ENCODE data around the gene MVB12B.

MVB12B gene

DNA sequence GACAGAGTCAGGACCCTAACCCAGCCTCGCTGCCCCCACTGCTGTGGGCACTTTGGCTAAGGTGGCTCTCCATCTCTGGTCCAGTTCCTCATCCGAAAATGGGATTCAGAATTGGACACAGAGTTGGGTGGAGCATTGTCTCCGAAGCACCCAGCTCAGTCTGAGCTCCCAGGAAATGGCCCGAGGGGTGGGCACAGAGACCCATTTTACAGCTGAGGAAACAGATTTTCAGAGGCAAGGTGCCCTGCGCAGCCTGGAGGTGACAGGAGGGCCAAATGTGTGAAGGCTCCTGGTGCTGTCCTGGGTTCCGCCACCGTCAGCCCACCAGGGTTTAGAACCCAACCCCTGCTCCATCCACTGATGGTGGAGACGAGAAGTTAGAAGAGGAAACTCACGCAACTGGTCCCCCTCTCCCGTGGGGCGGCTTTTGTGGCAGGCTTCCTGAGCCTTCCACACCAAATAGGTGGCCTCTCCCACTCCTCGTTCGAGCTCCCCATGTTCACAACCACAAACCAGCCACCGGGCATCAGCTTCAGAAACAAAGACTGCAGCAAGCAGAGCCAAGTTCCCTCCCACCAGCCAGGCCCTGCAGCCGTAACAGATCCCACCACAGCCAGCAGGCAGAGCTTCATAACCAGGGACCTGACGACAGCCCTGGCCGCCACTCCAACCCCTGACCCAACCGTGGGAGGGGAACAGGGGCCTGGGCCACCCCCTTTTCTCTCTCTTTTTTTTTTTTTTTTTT is 196.2 kb downstream of the MVB12B start:
- TF ChIP-seq EP300 (IDR thresholded peaks at IDR 0.05; ENCODE audit: borderline replicate concordance) (no peak), ZBTB7A (IDR thresholded peaks at IDR 0.05; ENCODE audit: low read depth) (no peak), TEAD4 (IDR thresholded peaks at IDR 0.05) (no peak), CEBPB (IDR thresholded peaks at IDR 0.05) (no peak), NFIC (IDR thresholded peaks at IDR 0.05) (no peak)
- TF ChIP-seq, protein P1, sequence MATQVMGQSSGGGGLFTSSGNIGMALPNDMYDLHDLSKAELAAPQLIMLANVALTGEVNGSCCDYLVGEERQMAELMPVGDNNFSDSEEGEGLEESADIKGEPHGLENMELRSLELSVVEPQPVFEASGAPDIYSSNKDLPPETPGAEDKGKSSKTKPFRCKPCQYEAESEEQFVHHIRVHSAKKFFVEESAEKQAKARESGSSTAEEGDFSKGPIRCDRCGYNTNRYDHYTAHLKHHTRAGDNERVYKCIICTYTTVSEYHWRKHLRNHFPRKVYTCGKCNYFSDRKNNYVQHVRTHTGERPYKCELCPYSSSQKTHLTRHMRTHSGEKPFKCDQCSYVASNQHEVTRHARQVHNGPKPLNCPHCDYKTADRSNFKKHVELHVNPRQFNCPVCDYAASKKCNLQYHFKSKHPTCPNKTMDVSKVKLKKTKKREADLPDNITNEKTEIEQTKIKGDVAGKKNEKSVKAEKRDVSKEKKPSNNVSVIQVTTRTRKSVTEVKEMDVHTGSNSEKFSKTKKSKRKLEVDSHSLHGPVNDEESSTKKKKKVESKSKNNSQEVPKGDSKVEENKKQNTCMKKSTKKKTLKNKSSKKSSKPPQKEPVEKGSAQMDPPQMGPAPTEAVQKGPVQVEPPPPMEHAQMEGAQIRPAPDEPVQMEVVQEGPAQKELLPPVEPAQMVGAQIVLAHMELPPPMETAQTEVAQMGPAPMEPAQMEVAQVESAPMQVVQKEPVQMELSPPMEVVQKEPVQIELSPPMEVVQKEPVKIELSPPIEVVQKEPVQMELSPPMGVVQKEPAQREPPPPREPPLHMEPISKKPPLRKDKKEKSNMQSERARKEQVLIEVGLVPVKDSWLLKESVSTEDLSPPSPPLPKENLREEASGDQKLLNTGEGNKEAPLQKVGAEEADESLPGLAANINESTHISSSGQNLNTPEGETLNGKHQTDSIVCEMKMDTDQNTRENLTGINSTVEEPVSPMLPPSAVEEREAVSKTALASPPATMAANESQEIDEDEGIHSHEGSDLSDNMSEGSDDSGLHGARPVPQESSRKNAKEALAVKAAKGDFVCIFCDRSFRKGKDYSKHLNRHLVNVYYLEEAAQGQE (IDR thresholded peaks at IDR 0.05; ENCODE audit: low read depth), result no peak
- TF ChIP-seq, protein P2, sequence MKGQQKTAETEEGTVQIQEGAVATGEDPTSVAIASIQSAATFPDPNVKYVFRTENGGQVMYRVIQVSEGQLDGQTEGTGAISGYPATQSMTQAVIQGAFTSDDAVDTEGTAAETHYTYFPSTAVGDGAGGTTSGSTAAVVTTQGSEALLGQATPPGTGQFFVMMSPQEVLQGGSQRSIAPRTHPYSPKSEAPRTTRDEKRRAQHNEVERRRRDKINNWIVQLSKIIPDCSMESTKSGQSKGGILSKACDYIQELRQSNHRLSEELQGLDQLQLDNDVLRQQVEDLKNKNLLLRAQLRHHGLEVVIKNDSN (IDR thresholded peaks at IDR 0.05), result no peak
- TF ChIP-seq, protein P3, sequence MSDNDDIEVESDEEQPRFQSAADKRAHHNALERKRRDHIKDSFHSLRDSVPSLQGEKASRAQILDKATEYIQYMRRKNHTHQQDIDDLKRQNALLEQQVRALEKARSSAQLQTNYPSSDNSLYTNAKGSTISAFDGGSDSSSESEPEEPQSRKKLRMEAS (IDR thresholded peaks at IDR 0.05), result no peak

DNA sequence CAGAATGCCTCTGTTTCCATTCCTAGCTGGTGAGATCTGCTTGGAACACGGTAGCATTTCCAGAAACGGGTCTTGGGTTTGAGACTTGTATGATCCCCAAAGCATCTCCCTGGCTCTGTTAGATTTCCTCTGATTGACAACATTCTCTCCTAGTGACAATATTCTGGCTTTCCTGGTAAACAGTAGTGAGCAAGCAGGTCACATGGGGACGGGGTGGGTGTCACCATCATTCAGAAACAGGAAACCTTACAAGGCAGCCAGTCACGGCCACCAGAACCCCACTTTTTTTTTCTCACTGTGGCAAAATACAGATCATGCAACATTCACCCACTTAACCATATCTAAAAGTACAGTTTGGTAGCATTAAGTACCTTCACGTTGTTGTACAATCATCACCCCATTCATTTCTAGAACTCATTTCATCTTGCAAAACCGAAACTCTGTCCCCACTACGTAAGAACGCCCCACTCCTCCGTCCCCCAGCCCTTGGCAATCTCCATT is 197.0 kb downstream of the MVB12B start:
- no peak for TF ChIP-seq EGR1 (IDR thresholded peaks at IDR 0.05)
- no peak for TF ChIP-seq TEAD4 (IDR thresholded peaks at IDR 0.05)
- TF ChIP-seq ZBTB7A (IDR thresholded peaks at IDR 0.05; ENCODE audit: low read depth), result no peak
- TF ChIP-seq, protein P2 (IDR thresholded peaks at IDR 0.05), result peak; percentile 42; the same call in 1 of the 2 replicates

DNA sequence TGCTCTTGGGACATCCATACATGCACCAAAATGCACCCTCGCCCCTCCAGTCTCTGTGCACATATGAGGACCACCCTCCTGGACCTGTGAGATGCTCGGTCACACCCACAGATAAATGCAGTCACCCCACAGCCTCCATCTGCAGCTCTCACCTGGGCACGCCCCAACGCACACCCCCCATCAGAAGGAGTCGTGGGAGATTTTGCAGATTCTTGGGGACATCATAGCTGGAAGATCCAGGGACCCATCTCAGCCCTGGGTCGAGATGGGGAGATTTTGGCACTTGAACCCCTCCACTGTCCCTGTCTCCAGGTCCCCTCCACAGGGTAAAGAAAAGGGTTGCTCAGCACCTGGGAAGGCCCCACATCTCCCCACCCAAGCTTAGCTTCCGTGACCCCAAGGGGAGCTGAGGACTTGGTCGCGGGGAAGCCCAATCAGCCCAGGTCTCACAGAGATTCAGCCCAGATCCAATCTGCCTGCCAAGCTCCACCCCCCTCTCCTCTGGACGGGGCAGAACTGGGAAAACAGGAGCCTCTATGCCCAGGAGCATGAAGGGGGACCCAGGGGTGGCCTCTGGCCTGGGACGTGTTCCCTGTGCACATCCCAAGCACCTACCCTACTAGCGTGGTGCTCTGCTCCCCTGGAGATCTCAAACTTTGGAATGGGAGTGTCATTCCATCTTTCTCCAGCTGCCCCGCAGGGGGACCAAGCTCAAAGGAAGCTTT is 197.9 kb downstream of the MVB12B start:
- no peak for TF ChIP-seq YY1 (IDR thresholded peaks at IDR 0.05; ENCODE audit: low read depth)

DNA sequence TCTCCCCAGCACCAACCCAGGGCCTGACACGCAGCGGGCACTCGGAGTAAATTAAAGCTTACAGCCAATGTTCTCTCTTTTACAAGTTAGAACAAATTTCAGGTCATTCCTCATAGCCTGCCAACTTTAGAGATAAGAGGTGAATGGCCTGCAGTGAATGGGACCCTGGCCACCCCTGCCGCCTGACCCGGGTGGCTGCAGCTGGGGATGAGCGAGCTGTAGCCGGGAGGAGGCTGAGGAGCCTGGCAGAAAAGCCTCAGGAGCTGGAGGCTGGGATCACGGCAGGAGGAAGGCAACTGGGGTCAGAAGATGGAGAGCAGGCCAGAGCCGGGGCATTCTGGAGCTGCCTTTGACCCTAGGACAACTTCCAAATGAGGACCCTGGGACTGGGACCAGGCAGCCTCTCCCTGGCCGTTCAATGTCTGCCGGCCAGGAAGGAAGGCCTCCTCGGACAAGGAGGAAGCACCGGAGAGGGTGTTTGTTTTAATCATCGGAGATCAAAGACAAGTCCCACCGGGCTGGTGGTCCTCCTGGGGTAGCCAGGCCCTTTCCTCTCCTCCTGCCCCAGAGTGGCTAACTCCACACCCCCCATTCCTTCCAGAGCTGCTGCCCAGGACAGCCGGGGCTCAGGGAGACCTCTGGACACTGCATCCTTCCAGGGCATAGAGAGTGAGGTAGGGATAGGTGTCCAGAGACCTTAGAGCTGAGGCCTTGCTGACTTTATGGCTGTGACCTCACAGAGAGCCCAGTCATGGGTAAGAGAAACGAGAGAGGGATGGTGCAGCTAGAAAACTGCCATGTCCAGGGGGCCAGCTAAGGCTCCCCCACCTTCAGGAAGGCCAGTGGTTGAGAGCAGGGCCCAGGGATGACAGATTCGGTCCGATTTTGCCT is 199.8 kb downstream of the MVB12B start:
- no peak for TF ChIP-seq EGR1 (IDR thresholded peaks at IDR 0.05)
- no peak for TF ChIP-seq FOXM1 (IDR thresholded peaks at IDR 0.05; ENCODE audit: borderline replicate concordance, low read depth)
- no peak for TF ChIP-seq EP300 (IDR thresholded peaks at IDR 0.05; ENCODE audit: borderline replicate concordance)
- no peak for TF ChIP-seq TCF12 (IDR thresholded peaks at IDR 0.05; ENCODE audit: low read depth)
- TF ChIP-seq YY1 (IDR thresholded peaks at IDR 0.05; ENCODE audit: low read depth), result no peak
- TF ChIP-seq TAF1 (IDR thresholded peaks at IDR 0.05; ENCODE audit: low read depth), result no peak

DNA sequence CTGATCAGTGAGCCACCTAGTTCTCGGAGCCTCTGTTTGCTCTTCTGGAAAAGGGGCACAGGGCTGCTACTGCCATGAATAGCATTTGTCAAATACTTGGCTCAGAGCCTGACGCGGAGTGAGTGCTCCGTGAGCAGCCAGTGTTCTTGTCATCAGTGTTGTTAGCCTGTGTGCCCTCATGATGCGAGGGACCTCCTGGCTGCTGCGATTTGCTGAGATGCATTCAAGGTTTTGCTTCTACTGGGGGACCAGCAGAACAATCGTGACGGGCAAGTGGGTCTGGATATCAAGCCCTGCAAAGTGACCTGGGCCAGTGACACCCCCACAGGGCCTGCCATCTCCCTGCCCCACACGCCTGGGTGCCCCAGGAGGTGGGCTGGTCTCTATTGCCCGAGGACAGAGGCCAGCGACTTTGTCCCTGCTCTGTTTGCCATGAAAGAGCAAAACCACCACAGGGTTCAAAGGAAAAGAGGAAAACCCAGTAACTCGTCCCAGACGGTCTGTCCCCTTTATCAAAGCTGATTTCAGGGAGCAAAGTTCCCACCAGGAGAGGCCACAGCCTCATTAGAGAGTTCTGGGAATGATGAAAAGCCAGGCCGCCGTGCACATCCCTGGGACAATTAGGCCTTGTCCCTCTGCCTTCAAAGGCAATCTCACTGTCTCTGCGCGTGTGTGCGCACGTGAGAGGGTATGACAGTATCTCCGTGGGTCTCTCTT is 200.6 kb downstream of the MVB12B start:
- TF ChIP-seq NFIC (IDR thresholded peaks at IDR 0.05) (no peak), EP300 (IDR thresholded peaks at IDR 0.05; ENCODE audit: borderline replicate concordance) (no peak), ZBTB7A (IDR thresholded peaks at IDR 0.05; ENCODE audit: low read depth) (no peak)

DNA sequence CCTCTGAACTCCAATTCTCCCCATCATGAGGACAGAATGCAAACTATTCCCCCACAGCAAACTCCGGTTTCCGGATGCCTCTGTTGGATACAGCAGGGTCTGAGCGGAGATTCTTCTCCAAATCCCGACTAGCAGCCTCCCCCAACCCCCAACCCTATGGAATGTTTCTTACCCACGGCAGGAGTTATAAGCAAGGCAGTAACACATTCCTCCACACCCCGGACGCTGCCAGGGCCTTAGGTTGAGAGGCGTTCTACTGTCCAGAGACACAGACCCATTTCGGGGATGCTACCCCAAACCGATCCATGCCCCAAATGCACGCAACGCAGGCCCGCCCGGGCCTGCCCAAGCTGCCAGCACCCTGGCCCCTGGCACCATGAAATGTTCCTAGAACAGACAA is 201.5 kb downstream of the MVB12B start:
- TF ChIP-seq NFIC (IDR thresholded peaks at IDR 0.05) (no peak), TEAD4 (IDR thresholded peaks at IDR 0.05) (no peak), RAD21 (IDR thresholded peaks at IDR 0.05; ENCODE audit: low read depth) (no peak), FOXM1 (IDR thresholded peaks at IDR 0.05; ENCODE audit: borderline replicate concordance, low read depth) (no peak), CREB1 (IDR thresholded peaks at IDR 0.05; ENCODE audit: low read depth) (no peak), TAF1 (IDR thresholded peaks at IDR 0.05; ENCODE audit: low read depth) (no peak), CEBPB (IDR thresholded peaks at IDR 0.05) (no peak), EGR1 (IDR thresholded peaks at IDR 0.05) (no peak), TCF12 (IDR thresholded peaks at IDR 0.05; ENCODE audit: low read depth) (no peak), YY1 (IDR thresholded peaks at IDR 0.05; ENCODE audit: low read depth) (no peak)
- TF ChIP-seq, protein P2 (IDR thresholded peaks at IDR 0.05), result no peak
- TF ChIP-seq, protein P1 (IDR thresholded peaks at IDR 0.05; ENCODE audit: low read depth), result no peak
- TF ChIP-seq, protein P3 (IDR thresholded peaks at IDR 0.05), result no peak

Measured in Ishikawa (cell line).